ENCODE data around the gene GLT6D1.

GLT6D1 gene
- long read RNA-seq = 0 reads

- Histone ChIP-seq H3K27me3 (ENCODE audit: insufficient read depth, poor library complexity, severe bottlenecking) (no peaks in the 10 kb centered on the region), H3K27ac (replicated peaks) (no peak within 1 kb of the TSS), H3K4me3 (replicated peaks; ENCODE audit: insufficient read depth, low read length) (no peak within 1 kb of the TSS)
- TF ChIP-seq CTCF (IDR thresholded peaks at IDR 0.05; ENCODE audit: insufficient read depth, low read length) = no peak
- TF ChIP-seq SPI1 (IDR thresholded peaks at IDR 0.05; ENCODE audit: borderline replicate concordance, low read depth) = no peak
- no peak for TF ChIP-seq REST (IDR thresholded peaks at IDR 0.05; ENCODE audit: insufficient replicate concordance, low read depth)
- no peak for DNase-seq (ENCODE audit: low read depth in 1 of 2, low spot score in 1 of 2)
Measured at GRCh38 chr9:135639196-135639595, at the start of gene GLT6D1. Gene GLT6D1 (minus strand): TSS chr9:135639540. CDS start chr9:135639187, 353 bp downstream.

- TF ChIP-seq CTCF (IDR thresholded peaks at IDR 0.05; ENCODE audit: insufficient read depth, low read length) (no peak), SPI1 (IDR thresholded peaks at IDR 0.05; ENCODE audit: borderline replicate concordance, low read depth) (no peak), GABPA (IDR thresholded peaks at IDR 0.05; ENCODE audit: low read depth) (no peak), POLR2AphosphoS5 (IDR thresholded peaks at IDR 0.05; ENCODE audit: low read depth) (no peak), REST (IDR thresholded peaks at IDR 0.05; ENCODE audit: insufficient replicate concordance, low read depth) (no peak)
- no peak for DNase-seq (ENCODE audit: low read depth in 1 of 2, low spot score in 1 of 2)
- H3K27ac ChIP-seq (replicated peaks) = no peak overlapping the region
- H3K27me3 ChIP-seq (ENCODE audit: insufficient read depth, poor library complexity, severe bottlenecking) = no peaks in the 10 kb centered on the region
- H3K4me3 ChIP-seq (replicated peaks; ENCODE audit: insufficient read depth, low read length) = no peak overlapping the region
Measured at GRCh38 chr9:135689011-135689410, 49.7 kb upstream of the GLT6D1 start.

- TF ChIP-seq GABPA (IDR thresholded peaks at IDR 0.05; ENCODE audit: low read depth) (no peak), REST (IDR thresholded peaks at IDR 0.05; ENCODE audit: insufficient replicate concordance, low read depth) (no peak), POLR2AphosphoS5 (IDR thresholded peaks at IDR 0.05; ENCODE audit: low read depth) (no peak)
- H3K27me3 ChIP-seq (ENCODE audit: insufficient read depth, poor library complexity, severe bottlenecking) = no peaks in the 10 kb centered on the region
- no peak for DNase-seq (ENCODE audit: low read depth in 1 of 2, low spot score in 1 of 2)
Measured at GRCh38 chr9:135687216-135687615, 47.9 kb upstream of the GLT6D1 start.

GRCh38 chr9:135684691-135685090 lies 45.4 kb upstream of the GLT6D1 start:
- no peak for TF ChIP-seq SPI1 (IDR thresholded peaks at IDR 0.05; ENCODE audit: borderline replicate concordance, low read depth)
- no peak for TF ChIP-seq CTCF (IDR thresholded peaks at IDR 0.05; ENCODE audit: insufficient read depth, low read length)
- no peak for TF ChIP-seq POLR2AphosphoS5 (IDR thresholded peaks at IDR 0.05; ENCODE audit: low read depth)
- no peak for TF ChIP-seq GABPA (IDR thresholded peaks at IDR 0.05; ENCODE audit: low read depth)
- no peak for TF ChIP-seq REST (IDR thresholded peaks at IDR 0.05; ENCODE audit: insufficient replicate concordance, low read depth)
- no peak overlapping the region for H3K27ac ChIP-seq (replicated peaks)
- H3K27me3 ChIP-seq (ENCODE audit: insufficient read depth, poor library complexity, severe bottlenecking) = no peaks in the 10 kb centered on the region
- no peak overlapping the region for H3K4me3 ChIP-seq (replicated peaks; ENCODE audit: insufficient read depth, low read length)
- DNase-seq (ENCODE audit: low read depth in 1 of 2, low spot score in 1 of 2) = no peak

More at GRCh38 chr9:135687216-135687615, 47.9 kb upstream of the GLT6D1 start:
- no peak overlapping the region for H3K27ac ChIP-seq (replicated peaks)
- no peak overlapping the region for H3K4me3 ChIP-seq (replicated peaks; ENCODE audit: insufficient read depth, low read length)
